Tibial nerve (tissue), 4 donors: ENCODE results near the gene LINC00305. TPM values are rescaled to one million over a fixed set of nuclear protein-coding genes. Genes with fewer than 3 reads are reported as not detected.

Source experiments
- DNase-seq, 2 donors: peaks; one replicate each; pipeline ENCODE4 v3.0.0-alpha.2; 2019; ENCODE audit warnings: low spot score in 2 of 2
- H3K27ac ChIP-seq, 4 donors: fragments of 200-600 bp; sonication (generic) in 3 of 4; one replicate each; pipeline ENCODE4 v1.5.1; 2017 to 2019; ENCODE audit warnings: mild to moderate bottlenecking in 1 of 4
- H3K27me3 ChIP-seq, 2 donors: fragments of 200-600 bp; sonication (generic) in 1 of 2; one replicate each; pipeline versions ENCODE4 v1.5.1 to v1.6.0; 2017 to 2019
- H3K36me3 ChIP-seq, 3 donors: fragments of 200-600 bp; sonication (generic); one replicate each; pipeline ENCODE4 v1.5.1; 2018 to 2019
- H3K4me1 ChIP-seq, 4 donors: fragments of 200-600 bp; sonication (generic) in 3 of 4; one replicate each; pipeline ENCODE4 v1.5.1; 2017 to 2019
- H3K4me3 ChIP-seq, 4 donors: fragments of 200-600 bp; sonication (generic) in 3 of 4; one replicate each; pipeline ENCODE4 v1.5.1; 2017 to 2019; ENCODE audit warnings: mild to moderate bottlenecking in 1 of 4, moderate library complexity in 1 of 4
- H3K9me3 ChIP-seq, 4 donors: fragments of 200-600 bp; sonication (generic) in 3 of 4; one replicate each; pipeline ENCODE4 v1.5.1; 2017 to 2019
- EP300 ChIP-seq, 2 donors: sonication (generic); formaldehyde crosslinking; IDR thresholded peaks; one replicate each; pipeline ENCODE4 v1.6.1; 2017; ENCODE audit warnings: antibody characterized with exemption in 2 of 2, mild to moderate bottlenecking in 1 of 2
- POLR2A ChIP-seq, 2 donors: fragments of 450-650 bp; IDR thresholded peaks; one replicate each; pipeline ENCODE4 v1.6.1; 2017; ENCODE audit warnings: antibody characterized with exemption in 2 of 2, mild to moderate bottlenecking in 2 of 2, moderate library complexity in 2 of 2
- WGBS, 2 donors: methylation state at CpG; one replicate each; pipeline ENCODE4 v1.1.5; 2018; 5-methylcytosine and 5-hydroxymethylcytosine counted together
- total RNA-seq, 4 donors: library from RNA; depleted of rRNA; stranded (reverse); fragments of >200 nt; gene quantifications; one replicate each; pipeline ENCODE4 v1.1.0, GENCODE V29; 2016
- TF ChIP-seq, protein P1 (sequence below), 5 experiments: fragments of 200-600 bp in 3 of 5; fragments of 450-650 bp in 2 of 5; sonication (generic) in 3 of 5; IDR thresholded peaks; one replicate each; pipeline ENCODE4 v1.5.1; 2016 to 2019; ENCODE audit warnings: antibody characterized with exemption in 5 of 5, mild to moderate bottlenecking in 3 of 5, moderate library complexity in 2 of 5

LINC00305 gene
- total RNA-seq, 4 donors from 2014 or later, result not detected

DNA sequence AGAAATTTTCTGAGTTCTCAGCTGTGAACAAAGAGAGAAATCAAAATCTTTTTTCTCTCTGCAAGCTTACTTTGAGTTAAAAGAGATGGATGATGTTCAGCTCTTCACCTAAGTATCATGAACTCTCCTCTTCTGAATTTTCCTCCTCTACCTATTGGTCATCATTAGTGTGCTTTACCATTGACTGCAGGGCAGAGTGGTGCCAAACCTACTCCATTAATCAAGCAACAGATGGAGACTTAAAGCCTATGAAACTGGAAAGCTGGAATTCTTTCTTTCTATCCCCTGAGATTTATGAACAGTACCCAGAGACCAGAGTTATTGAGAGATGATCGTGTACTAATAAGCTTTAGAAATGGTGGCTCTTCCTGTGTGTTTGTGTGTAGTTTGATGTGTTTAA, 31.3 kb upstream of the LINC00305 start:
- no peak for TF ChIP-seq EP300 (IDR thresholded peaks at IDR 0.05)
- TF ChIP-seq, protein P1, sequence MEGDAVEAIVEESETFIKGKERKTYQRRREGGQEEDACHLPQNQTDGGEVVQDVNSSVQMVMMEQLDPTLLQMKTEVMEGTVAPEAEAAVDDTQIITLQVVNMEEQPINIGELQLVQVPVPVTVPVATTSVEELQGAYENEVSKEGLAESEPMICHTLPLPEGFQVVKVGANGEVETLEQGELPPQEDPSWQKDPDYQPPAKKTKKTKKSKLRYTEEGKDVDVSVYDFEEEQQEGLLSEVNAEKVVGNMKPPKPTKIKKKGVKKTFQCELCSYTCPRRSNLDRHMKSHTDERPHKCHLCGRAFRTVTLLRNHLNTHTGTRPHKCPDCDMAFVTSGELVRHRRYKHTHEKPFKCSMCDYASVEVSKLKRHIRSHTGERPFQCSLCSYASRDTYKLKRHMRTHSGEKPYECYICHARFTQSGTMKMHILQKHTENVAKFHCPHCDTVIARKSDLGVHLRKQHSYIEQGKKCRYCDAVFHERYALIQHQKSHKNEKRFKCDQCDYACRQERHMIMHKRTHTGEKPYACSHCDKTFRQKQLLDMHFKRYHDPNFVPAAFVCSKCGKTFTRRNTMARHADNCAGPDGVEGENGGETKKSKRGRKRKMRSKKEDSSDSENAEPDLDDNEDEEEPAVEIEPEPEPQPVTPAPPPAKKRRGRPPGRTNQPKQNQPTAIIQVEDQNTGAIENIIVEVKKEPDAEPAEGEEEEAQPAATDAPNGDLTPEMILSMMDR (IDR thresholded peaks at IDR 0.05), result no peak
- TF ChIP-seq POLR2A (IDR thresholded peaks at IDR 0.05), result no peak
- H3K9me3 ChIP-seq, result no peaks in the 10 kb centered on the region

DNA sequence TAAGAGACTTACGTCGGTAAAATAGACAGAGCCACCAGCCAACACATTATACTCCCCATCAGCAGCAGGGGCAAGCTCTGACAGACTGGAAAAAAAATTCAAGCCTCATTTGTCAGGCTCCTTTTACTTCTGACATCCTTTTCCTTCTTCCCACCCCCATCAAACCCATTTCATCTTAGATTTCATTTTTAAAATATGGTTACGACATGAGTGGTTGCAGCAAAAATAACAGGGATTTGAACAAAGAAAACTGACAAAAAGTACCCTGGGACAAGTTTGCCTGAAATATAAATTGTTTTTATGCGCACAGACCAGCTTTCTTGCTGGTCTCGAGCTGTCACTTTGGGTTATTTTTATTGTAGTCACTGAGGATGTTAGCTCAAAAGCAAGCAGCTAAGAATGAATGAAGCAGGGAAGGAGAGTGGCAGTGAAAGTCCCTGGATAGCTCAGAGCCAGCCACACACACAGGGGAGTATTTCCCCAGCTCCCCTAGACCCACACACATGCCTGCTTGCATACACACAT, 30.7 kb upstream of the LINC00305 start:
- DNase-seq, result no peak
- TF ChIP-seq EP300 (IDR thresholded peaks at IDR 0.05) (no peak), POLR2A (IDR thresholded peaks at IDR 0.05) (no peak)
- TF ChIP-seq, protein P1 (IDR thresholded peaks at IDR 0.05), result no peak
- 81 to 82% methylated on average over 5 of the region's 5 CpGs for WGBS, 2 donors
- no peaks in the 10 kb centered on the region for H3K4me1 ChIP-seq
- no peaks in the 10 kb centered on the region for H3K36me3 ChIP-seq
- H3K9me3 ChIP-seq, result no peaks in the 10 kb centered on the region
- no peak overlapping the region for H3K27ac ChIP-seq
- H3K4me3 ChIP-seq, result no peak overlapping the region
- H3K27me3 ChIP-seq, result no peaks in the 10 kb centered on the region

More for the DNA sequence above, 31.3 kb upstream of the LINC00305 start:
- Histone ChIP-seq H3K27ac (no peak overlapping the region), H3K4me1 (no peaks in the 10 kb centered on the region), H3K36me3 (no peaks in the 10 kb centered on the region), H3K4me3 (no peak overlapping the region), H3K27me3 (no peaks in the 10 kb centered on the region)
- DNase-seq, result no peak
- 39 to 53% methylated on average over 1 of the region's 1 CpG for WGBS, 2 donors

DNA sequence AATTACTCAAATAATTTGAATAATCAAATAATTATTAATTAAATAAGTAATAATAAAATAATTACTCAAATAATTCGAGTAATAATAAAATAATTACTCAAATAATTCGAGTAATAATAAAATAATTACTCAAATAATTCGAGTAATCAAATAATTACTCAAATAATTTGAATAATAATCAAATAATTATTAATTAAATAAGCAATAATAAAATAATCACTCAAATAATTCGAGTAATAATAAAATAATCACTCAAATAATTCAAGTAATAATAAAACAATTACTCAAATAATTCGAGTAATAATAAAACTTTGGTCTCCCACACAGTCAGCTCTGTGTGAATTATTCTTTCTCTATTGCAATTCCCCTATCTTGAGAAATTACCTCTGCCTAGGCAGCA, 30.0 kb upstream of the LINC00305 start:
- H3K36me3 ChIP-seq, result no peaks in the 10 kb centered on the region
- no peak for DNase-seq
- TF ChIP-seq POLR2A (IDR thresholded peaks at IDR 0.05) (no peak), EP300 (IDR thresholded peaks at IDR 0.05) (no peak)
- TF ChIP-seq, protein P1 (IDR thresholded peaks at IDR 0.05), result no peak
- 79 to 84% methylated on average over 5 of the region's 5 CpGs for WGBS, 2 donors
- H3K4me3 ChIP-seq, result no peak overlapping the region
- H3K4me1 ChIP-seq, result no peaks in the 10 kb centered on the region
- no peak overlapping the region for H3K27ac ChIP-seq
- H3K27me3 ChIP-seq, result no peaks in the 10 kb centered on the region
- H3K9me3 ChIP-seq, result no peaks in the 10 kb centered on the region

DNA sequence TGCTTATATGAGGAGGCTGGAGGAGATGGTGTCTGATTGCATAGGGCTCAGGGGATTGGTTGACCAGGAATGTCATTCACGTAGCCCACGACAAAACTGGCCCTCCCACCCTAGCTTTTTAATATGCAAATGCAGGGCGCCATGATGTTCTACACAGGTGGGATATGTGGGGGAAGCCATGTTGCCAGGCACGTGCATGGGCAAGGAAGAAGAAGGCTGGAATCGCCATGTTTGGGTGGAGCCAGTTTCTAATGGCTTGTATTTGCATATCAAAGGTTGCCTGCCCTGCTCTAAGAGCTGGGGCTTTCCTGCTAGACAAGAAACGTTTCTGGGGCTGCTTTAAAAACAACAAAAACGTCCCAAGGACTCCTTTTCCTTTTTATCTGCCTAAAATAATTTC, 26.5 kb upstream of the LINC00305 start:
- TF ChIP-seq, protein P1 (IDR thresholded peaks at IDR 0.05), result no peak
- TF ChIP-seq EP300 (IDR thresholded peaks at IDR 0.05), result no peak
- no peak for TF ChIP-seq POLR2A (IDR thresholded peaks at IDR 0.05)
- no peaks in the 10 kb centered on the region for H3K36me3 ChIP-seq
- no peak overlapping the region for H3K4me3 ChIP-seq
- 74 to 77% methylated on average over 7 of the region's 7 CpGs for WGBS, 2 donors
- H3K27ac ChIP-seq, result no peak overlapping the region
- H3K9me3 ChIP-seq, result peaks cover 0 to 12% (median 0%) of the 10 kb centered on the region in 4 donors
- H3K27me3 ChIP-seq, result no peaks in the 10 kb centered on the region
- DNase-seq, result no peak
- no peaks in the 10 kb centered on the region for H3K4me1 ChIP-seq

DNA sequence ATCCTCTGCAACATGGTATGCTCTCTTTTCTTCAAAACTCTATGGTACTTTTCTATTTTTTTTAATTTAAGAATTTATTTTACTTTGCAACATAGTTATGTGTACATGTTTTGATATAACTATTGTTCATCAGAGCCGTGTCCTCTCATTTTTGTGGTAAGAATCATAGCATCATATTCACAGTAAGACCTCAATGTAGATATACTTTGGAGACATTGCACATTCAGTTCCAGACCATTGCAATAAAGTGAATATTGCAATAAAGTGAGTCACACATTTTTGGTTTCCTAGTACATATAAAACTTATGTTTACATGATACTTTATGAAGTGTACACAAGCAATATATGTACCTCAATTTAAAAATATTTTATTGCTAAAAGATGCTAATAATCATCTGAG, 22.7 kb upstream of the LINC00305 start:
- no peak for DNase-seq
- Histone ChIP-seq H3K4me3 (no peak overlapping the region), H3K27me3 (no peaks in the 10 kb centered on the region), H3K27ac (no peak overlapping the region), H3K4me1 (no peaks in the 10 kb centered on the region), H3K36me3 (no peaks in the 10 kb centered on the region), H3K9me3 (peaks cover 0 to 12% (median 0%) of the 10 kb centered on the region in 4 donors)
- TF ChIP-seq, protein P1 (IDR thresholded peaks at IDR 0.05), result no peak
- TF ChIP-seq POLR2A (IDR thresholded peaks at IDR 0.05) (no peak), EP300 (IDR thresholded peaks at IDR 0.05) (no peak)
- WGBS, 2 donors, result 53 to 54% methylated on average over 1 of the region's 1 CpG
